Fibroblast of the aortic adventitia (primary cell): ENCODE measurements around the gene RNASE4. TPM values are rescaled to one million over a fixed set of nuclear protein-coding genes. Genes with fewer than 3 reads are reported as not detected.
"Not testable (repeated sequence)": the region's sequence is repeated elsewhere in the genome, so short reads cannot be mapped to it uniquely, and the experiment has no call there.

Experiments
- DNase-seq: peaks from one replicate; pipeline ENCODE4 v3.0.0-alpha.2; 2010; ENCODE audit warnings: low read depth
- H3K4me3 ChIP-seq: 2 replicates; pipeline ENCODE4 v1.5.1; 2011; ENCODE audit warnings: low read depth, mild to moderate bottlenecking, control low read depth, low read length, moderate library complexity
- total RNA-seq: library from RNA; depleted of rRNA; stranded (reverse); fragments of >200 nt; gene quantifications from 2 replicates; pipeline ENCODE4 v1.2.3, GENCODE V29; 2012; ENCODE audit warnings: low replicate concordance
- TF ChIP-seq, protein P1 (sequence below): IDR thresholded peaks from 2 replicates; pipeline ENCODE4 v1.5.1; 2011; ENCODE audit warnings: mild to moderate bottlenecking, low read length, control low read depth, inconsistent platforms; ENCODE audit not compliant: insufficient read depth

RNASE4 gene
- total RNA-seq, 1 donor: 24.1 TPM

DNA sequence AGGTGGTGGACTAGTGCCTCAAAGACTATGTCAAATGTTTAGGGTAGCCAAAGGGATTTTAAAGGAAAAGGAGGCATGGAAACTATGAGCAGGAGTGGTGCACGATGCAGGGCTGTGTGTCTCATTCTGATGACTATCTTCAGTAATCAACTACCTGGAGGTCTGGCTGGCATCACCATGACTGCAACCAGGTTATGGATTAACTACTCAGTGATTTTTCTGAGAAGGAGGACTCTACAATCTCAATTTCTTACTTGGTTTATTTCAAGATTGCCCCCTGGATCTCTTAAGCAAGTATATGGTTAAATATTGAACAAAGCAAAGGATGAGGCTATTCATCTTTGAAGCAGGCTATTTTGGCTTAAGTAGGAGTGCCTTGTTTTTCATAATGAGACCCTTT is 42.2 kb downstream of the RNASE4 start:
- TF ChIP-seq, protein P1, sequence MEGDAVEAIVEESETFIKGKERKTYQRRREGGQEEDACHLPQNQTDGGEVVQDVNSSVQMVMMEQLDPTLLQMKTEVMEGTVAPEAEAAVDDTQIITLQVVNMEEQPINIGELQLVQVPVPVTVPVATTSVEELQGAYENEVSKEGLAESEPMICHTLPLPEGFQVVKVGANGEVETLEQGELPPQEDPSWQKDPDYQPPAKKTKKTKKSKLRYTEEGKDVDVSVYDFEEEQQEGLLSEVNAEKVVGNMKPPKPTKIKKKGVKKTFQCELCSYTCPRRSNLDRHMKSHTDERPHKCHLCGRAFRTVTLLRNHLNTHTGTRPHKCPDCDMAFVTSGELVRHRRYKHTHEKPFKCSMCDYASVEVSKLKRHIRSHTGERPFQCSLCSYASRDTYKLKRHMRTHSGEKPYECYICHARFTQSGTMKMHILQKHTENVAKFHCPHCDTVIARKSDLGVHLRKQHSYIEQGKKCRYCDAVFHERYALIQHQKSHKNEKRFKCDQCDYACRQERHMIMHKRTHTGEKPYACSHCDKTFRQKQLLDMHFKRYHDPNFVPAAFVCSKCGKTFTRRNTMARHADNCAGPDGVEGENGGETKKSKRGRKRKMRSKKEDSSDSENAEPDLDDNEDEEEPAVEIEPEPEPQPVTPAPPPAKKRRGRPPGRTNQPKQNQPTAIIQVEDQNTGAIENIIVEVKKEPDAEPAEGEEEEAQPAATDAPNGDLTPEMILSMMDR: no peak
- DNase-seq: no peak
- H3K4me3 ChIP-seq: no peak overlapping the region

DNA sequence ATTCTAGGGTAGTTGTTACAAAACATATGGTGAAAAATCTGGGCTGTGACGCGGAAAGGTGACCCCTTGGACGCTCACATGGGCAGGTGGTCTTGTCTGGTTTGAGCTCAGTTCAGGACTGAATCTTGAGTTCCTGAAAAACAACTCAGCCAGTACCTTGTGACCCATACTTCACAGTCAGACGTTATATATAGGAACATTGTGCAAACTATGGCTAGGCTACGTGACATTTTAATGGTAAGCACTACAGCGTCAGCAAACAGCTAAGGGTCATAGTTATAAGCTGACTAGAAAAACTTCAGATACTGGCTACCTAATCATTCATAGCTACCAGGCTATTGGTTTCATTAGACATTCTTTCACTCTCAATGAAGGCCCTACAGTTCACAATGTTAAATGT is 46.5 kb downstream of the RNASE4 start:
- DNase-seq: no peak
- TF ChIP-seq, protein P1: no peak
- no peak overlapping the region for H3K4me3 ChIP-seq

DNA sequence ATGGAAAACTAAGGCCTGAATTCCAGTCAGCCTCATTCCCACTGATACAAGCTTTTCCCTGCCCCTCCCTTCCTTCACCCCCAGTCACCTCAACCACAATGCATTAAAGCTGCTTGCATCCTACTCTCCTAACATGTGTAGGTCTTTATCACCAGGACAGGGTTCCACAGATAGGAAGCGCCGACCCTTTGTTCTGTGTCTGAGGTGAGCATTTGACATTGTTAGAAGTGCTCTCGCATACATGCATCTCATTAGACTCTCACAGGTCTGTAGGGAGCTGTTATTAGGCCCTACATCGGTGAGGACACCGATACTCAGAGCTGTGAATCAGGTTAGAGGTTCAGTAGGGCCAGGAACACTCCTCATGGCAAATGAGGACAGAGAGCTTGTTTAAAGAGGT is 48.1 kb downstream of the RNASE4 start:
- no peak for DNase-seq
- TF ChIP-seq, protein P1: no peak
- no peak overlapping the region for H3K4me3 ChIP-seq

DNA sequence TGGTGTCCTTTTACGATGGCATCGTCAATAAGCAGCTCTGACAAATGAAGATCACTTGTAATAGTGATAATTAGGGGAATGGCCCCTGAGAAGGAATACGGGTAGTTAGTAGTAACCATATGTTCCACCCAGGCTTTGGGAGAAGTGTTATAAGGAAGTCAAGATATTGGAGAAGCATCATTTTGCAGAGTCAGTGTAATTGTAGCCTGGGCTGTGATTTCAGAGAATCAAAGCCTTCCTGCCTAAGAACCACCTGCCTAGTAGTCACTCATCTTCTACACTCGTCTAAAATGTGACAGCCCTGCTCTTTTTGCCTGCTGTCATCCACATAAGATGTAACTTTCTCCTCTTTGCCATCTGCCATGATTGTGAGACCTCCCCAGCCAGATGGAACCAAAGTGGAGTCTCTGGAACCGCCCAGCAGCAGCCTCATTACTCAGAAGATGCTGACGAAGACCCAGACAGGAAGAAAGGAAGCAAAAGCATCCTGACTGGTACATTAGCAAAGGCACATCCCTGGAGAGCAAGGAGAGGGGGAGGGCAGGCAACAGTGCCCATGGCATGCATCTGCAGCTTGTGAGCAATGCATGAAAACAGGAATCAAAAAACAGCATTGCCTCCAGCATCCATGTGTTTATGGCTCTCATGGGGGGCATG is 48.7 kb downstream of the RNASE4 start:
- TF ChIP-seq, protein P1: no peak
- H3K4me3 ChIP-seq: no peak overlapping the region

DNA sequence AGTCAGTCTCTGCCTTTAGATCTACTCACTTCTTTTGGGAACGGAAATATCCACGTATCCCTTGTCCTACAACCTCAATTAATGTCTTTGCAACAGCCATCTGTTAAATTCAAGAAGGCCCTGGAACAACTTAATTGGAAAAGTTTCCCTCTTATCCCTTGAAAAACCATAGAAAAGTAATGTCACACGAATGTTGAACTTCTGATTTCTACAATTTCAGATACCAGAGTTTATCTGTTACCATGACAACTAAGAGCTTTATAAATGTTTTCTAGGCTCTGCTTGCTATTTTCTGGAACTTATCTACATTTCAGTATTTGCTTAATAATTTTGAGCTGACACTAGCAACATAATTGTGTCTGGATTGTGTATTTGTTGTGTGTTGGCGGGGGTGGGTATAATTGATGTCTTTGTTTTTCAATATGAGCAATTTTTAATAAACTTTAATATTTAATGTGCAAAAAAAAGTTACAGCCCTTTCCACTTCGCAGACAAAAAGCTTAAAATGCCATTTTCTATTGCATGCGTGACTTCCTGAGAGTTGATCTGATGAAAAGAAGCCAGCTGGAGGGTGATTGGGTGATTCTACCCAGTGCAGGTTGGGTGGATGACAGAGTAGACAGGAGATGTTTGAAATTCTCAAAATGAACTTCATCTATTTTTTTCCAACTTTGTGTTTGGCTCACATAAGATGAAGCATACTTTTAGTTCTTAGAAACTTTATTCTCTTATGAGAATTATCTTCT is 49.5 kb downstream of the RNASE4 start:
- DNase-seq: peak; percentile 6
- no peak overlapping the region for H3K4me3 ChIP-seq
- TF ChIP-seq, protein P1: no peak

More for the DNA sequence above, 48.7 kb downstream of the RNASE4 start:
- no peak for DNase-seq

DNA sequence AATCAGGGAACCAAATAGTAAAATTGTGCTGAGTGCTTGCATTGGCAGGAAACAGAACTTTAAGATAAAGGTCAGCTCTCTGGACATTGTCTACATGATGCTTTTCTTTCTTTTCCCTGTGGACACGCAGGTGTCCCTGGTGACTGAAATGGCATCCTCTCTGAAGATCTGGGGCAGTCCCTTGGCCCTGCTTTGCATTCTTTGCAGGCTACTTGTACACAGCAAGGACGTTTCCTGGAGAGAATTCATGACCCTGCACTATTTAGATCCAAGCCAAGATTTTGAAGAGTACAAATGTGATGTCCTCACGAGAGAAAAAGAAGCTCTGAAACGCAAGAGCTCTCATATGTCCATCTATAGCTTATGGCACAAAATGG is 50.1 kb downstream of the RNASE4 start:
- DNase-seq: no peak
- TF ChIP-seq, protein P1: no peak
- no peak overlapping the region for H3K4me3 ChIP-seq

DNA sequence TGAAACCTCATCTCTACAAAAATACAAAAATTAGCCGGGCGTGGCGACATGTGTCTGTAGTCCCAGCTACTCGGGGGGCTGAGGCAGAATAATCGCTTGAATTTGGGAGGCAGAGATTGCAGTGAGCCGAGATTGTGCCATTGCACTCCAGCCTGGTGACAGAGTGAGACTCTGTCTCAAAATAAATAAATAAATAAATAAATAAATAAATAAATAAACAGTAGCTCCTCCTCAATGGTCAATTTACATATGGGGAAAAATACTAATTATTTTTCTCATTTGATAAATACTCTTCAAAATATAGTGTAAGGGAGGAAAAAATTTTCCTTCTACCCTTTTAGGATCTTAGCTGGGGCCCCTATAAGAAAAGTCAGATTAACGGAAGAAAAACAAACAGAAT is 53.9 kb downstream of the RNASE4 start:
- not testable (repeated sequence) for DNase-seq

More for the DNA sequence above, 53.9 kb downstream of the RNASE4 start:
- not testable (repeated sequence) for H3K4me3 ChIP-seq
